ENCODE measurements around the gene LRIG2. TPM values are rescaled to one million over a fixed set of nuclear protein-coding genes. Genes with fewer than 3 reads are reported as not detected.

Gene LRIG2
- total and polyA plus RNA-seq, 9 of the 15 experiments (the other 6 are each of a cell fraction or from before 2014, with no cell fraction given): 1.8 to 28.1 (median 11.5) TPM

DNA sequence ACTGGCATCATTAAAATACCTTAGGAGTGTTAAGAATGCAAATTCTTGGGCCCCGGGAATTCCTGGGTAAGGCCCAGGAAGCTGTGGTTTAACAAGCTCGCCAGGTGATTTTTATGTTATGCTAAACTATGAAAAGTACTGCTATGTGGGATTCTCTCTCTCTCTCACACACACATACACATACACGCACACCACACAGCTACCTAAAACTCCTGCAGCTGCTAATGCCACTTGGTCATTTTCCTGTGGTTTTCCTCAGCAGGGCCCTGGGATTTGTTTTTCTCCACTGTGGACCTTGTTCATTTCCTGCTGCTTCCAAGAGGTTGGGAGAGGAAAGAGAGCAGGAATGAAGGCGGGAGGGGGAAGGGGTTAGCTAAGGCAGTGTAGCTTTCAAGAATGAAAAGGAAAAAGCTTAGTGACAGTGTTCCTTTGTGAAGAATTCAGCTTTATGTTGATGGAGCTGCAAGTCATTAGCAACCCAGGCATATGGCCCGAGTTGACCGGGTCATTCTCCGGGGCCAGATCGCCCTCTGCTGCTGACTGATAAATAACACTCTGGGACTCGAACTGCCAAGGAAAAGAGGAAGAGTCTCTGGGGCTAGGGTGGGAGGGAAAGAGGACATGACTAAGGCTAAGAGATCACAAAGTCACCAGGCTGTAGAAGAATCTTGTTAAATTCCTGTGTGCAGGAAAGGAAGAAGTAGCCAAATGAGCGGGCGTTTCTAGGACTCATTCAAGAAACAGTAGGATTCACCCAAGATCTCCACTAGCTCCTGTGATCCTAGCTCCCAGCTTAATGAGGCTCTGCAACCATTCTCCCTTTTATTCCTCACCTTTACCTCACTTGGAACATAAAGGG is 30.5 kb upstream of the LRIG2 start (continued):
- TF ChIP-seq, protein P1, sequence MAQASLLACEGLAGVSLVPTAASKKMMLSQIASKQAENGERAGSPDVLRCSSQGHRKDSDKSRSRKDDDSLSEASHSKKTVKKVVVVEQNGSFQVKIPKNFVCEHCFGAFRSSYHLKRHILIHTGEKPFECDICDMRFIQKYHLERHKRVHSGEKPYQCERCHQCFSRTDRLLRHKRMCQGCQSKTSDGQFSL (CRISPR knock-in tag; IDR thresholded peaks at IDR 0.05): no peak
- TF ChIP-seq, protein P1 (tag; IDR thresholded peaks at IDR 0.05): no peak
- no peak for TF ChIP-seq MTA2 (IDR thresholded peaks at IDR 0.05; ENCODE audit: low read depth)
- TF ChIP-seq, protein P2, sequence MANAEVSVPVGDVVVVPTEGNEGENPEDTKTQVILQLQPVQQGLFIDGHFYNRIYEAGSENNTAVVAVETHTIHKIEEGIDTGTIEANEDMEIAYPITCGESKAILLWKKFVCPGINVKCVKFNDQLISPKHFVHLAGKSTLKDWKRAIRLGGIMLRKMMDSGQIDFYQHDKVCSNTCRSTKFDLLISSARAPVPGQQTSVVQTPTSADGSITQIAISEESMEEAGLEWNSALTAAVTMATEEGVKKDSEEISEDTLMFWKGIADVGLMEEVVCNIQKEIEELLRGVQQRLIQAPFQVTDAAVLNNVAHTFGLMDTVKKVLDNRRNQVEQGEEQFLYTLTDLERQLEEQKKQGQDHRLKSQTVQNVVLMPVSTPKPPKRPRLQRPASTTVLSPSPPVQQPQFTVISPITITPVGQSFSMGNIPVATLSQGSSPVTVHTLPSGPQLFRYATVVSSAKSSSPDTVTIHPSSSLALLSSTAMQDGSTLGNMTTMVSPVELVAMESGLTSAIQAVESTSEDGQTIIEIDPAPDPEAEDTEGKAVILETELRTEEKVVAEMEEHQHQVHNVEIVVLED (CRISPR knock-in tag; IDR thresholded peaks at IDR 0.05): no peak
- no peak for TF ChIP-seq KLF10 (CRISPR knock-in tag; IDR thresholded peaks at IDR 0.05)
- no peak for TF ChIP-seq RBM14 (IDR thresholded peaks at IDR 0.05; ENCODE audit: borderline replicate concordance, insufficient read depth, low read depth, low read length)
- no peak for TF ChIP-seq U2AF2 (optimal IDR thresholded peaks at IDR 0.05; ENCODE audit: low read depth, low read length)
- peak; percentile 67 for TF ChIP-seq CBFA2T3 (IDR thresholded peaks at IDR 0.05)
- no peak for TF ChIP-seq MBD2 (IDR thresholded peaks at IDR 0.05; ENCODE audit: borderline replicate concordance, low read depth)
- no peak for TF ChIP-seq ELF4 (CRISPR knock-in tag; IDR thresholded peaks at IDR 0.05)
- TF ChIP-seq, protein P3, sequence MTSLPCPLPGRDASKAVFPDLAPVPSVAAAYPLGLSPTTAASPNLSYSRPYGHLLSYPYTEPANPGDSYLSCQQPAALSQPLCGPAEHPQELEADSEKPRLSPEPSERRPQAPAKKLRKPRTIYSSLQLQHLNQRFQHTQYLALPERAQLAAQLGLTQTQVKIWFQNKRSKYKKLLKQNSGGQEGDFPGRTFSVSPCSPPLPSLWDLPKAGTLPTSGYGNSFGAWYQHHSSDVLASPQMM (CRISPR knock-in tag; IDR thresholded peaks at IDR 0.05): no peak
- no peak for TF ChIP-seq POLR3G (IDR thresholded peaks at IDR 0.05; ENCODE audit: extremely low read depth, insufficient read length, insufficient replicate concordance)
- no peak for TF ChIP-seq BCOR (IDR thresholded peaks at IDR 0.05)
- TF ChIP-seq, protein P4, sequence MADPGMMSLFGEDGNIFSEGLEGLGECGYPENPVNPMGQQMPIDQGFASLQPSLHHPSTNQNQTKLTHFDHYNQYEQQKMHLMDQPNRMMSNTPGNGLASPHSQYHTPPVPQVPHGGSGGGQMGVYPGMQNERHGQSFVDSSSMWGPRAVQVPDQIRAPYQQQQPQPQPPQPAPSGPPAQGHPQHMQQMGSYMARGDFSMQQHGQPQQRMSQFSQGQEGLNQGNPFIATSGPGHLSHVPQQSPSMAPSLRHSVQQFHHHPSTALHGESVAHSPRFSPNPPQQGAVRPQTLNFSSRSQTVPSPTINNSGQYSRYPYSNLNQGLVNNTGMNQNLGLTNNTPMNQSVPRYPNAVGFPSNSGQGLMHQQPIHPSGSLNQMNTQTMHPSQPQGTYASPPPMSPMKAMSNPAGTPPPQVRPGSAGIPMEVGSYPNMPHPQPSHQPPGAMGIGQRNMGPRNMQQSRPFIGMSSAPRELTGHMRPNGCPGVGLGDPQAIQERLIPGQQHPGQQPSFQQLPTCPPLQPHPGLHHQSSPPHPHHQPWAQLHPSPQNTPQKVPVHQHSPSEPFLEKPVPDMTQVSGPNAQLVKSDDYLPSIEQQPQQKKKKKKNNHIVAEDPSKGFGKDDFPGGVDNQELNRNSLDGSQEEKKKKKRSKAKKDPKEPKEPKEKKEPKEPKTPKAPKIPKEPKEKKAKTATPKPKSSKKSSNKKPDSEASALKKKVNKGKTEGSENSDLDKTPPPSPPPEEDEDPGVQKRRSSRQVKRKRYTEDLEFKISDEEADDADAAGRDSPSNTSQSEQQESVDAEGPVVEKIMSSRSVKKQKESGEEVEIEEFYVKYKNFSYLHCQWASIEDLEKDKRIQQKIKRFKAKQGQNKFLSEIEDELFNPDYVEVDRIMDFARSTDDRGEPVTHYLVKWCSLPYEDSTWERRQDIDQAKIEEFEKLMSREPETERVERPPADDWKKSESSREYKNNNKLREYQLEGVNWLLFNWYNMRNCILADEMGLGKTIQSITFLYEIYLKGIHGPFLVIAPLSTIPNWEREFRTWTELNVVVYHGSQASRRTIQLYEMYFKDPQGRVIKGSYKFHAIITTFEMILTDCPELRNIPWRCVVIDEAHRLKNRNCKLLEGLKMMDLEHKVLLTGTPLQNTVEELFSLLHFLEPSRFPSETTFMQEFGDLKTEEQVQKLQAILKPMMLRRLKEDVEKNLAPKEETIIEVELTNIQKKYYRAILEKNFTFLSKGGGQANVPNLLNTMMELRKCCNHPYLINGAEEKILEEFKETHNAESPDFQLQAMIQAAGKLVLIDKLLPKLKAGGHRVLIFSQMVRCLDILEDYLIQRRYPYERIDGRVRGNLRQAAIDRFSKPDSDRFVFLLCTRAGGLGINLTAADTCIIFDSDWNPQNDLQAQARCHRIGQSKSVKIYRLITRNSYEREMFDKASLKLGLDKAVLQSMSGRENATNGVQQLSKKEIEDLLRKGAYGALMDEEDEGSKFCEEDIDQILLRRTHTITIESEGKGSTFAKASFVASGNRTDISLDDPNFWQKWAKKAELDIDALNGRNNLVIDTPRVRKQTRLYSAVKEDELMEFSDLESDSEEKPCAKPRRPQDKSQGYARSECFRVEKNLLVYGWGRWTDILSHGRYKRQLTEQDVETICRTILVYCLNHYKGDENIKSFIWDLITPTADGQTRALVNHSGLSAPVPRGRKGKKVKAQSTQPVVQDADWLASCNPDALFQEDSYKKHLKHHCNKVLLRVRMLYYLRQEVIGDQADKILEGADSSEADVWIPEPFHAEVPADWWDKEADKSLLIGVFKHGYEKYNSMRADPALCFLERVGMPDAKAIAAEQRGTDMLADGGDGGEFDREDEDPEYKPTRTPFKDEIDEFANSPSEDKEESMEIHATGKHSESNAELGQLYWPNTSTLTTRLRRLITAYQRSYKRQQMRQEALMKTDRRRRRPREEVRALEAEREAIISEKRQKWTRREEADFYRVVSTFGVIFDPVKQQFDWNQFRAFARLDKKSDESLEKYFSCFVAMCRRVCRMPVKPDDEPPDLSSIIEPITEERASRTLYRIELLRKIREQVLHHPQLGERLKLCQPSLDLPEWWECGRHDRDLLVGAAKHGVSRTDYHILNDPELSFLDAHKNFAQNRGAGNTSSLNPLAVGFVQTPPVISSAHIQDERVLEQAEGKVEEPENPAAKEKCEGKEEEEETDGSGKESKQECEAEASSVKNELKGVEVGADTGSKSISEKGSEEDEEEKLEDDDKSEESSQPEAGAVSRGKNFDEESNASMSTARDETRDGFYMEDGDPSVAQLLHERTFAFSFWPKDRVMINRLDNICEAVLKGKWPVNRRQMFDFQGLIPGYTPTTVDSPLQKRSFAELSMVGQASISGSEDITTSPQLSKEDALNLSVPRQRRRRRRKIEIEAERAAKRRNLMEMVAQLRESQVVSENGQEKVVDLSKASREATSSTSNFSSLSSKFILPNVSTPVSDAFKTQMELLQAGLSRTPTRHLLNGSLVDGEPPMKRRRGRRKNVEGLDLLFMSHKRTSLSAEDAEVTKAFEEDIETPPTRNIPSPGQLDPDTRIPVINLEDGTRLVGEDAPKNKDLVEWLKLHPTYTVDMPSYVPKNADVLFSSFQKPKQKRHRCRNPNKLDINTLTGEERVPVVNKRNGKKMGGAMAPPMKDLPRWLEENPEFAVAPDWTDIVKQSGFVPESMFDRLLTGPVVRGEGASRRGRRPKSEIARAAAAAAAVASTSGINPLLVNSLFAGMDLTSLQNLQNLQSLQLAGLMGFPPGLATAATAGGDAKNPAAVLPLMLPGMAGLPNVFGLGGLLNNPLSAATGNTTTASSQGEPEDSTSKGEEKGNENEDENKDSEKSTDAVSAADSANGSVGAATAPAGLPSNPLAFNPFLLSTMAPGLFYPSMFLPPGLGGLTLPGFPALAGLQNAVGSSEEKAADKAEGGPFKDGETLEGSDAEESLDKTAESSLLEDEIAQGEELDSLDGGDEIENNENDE (IDR thresholded peaks at IDR 0.05; ENCODE audit: low read depth, low read length): no peak
